Fibroblast of mammary gland (primary cell): ENCODE data around the gene TTYH2.
A peak's percentile ranks its signal among the peaks of the same experiment; 100 is the strongest.

Experiments
- DNase-seq: peaks from one replicate; pipeline ENCODE4 v3.0.0-alpha.2; 2010; ENCODE audit warnings: low read depth
- H3K4me3 ChIP-seq: 2 replicates; pipeline ENCODE4 v1.5.1; 2011; ENCODE audit warnings: low read depth, mild to moderate bottlenecking, low read length, moderate library complexity; ENCODE audit not compliant: control insufficient read depth
- CTCF ChIP-seq: conservative IDR thresholded peaks from 2 replicates; pipeline ENCODE4 v1.5.1; 2011; ENCODE audit warnings: low read depth, low read length, inconsistent platforms; ENCODE audit not compliant: control insufficient read depth, insufficient read depth

Gene TTYH2

GRCh38 chr17:74270333-74270732, 57.0 kb downstream of the TTYH2 start:
- peak; percentile 15 for DNase-seq
- TF ChIP-seq CTCF, result no peak
- H3K4me3 ChIP-seq, result no peak overlapping the region

GRCh38 chr17:74271281-74271680, 57.9 kb downstream of the TTYH2 start:
- no peak for TF ChIP-seq CTCF
- H3K4me3 ChIP-seq, result no peak overlapping the region
- DNase-seq, result no peak

GRCh38 chr17:74271901-74272561, 58.7 kb downstream of the TTYH2 start:
- peak; percentile 33 for DNase-seq
- no peak overlapping the region for H3K4me3 ChIP-seq
- no peak for TF ChIP-seq CTCF

GRCh38 chr17:74272731-74273201, 59.4 kb downstream of the TTYH2 start:
- H3K4me3 ChIP-seq, result no peak overlapping the region
- peak; percentile 67 for DNase-seq
- no peak for TF ChIP-seq CTCF

- TF ChIP-seq CTCF, result no peak
- H3K4me3 ChIP-seq, result no peak within 1 kb of the TSS
- DNase-seq, result no peak
These were observed 60.8 kb downstream of the TTYH2 start, which contains the start of gene DNAI2 for GRCh38 chr17:74274060-74274708. TSS of gene DNAI2 (plus strand) at chr17:74274234. CDS start at chr17:74281818, 7,584 bp downstream.

- no peak overlapping the region for H3K4me3 ChIP-seq
- no peak for TF ChIP-seq CTCF
- DNase-seq, result no peak
These were observed 61.5 kb downstream of the TTYH2 start for GRCh38 chr17:74274709-74275340.
